ENCODE results near the gene TST.

The TST gene

DNA sequence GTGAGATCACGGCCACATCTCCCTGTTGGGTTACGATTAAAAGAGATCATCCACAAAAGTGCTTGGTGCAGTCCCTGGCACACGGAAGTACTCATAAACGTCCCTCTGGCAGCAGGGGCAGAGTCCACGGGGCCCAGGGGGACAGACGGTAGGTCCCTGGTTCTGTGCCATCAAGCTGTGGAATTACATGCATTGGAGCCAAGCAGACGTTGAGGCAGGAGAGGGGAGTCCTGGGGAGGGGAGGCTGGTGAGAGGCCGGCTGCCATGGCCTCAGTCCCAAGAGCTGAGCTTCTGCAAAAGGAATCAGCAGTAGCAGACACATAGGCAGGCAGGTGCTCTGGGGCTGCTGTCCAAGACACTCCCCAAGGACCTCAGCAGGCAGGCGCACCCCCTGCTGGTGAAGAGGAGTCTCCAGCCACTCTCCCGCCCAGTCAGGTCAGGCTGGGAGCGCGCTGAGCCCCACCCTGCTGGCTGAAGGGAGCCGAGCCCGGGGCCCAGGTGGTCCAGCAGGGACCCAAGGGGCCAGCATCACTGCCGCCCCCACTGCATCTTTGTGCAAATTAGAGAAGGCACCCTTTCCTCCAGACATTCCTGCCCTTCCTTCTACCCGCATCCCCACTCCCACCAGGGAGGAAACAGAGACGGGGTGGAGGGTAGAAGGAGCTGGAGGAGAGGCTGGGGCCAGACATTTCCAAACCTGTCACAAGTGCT is 24.7 kb upstream of the TST start:
- 67% methylated on average over 15 of the region's 17 CpGs for WGBS
- no peaks in the 10 kb centered on the region; the same call in 1 of the 2 replicates for H3K27me3 ChIP-seq (ENCODE audit: insufficient read depth, low read length)

DNA sequence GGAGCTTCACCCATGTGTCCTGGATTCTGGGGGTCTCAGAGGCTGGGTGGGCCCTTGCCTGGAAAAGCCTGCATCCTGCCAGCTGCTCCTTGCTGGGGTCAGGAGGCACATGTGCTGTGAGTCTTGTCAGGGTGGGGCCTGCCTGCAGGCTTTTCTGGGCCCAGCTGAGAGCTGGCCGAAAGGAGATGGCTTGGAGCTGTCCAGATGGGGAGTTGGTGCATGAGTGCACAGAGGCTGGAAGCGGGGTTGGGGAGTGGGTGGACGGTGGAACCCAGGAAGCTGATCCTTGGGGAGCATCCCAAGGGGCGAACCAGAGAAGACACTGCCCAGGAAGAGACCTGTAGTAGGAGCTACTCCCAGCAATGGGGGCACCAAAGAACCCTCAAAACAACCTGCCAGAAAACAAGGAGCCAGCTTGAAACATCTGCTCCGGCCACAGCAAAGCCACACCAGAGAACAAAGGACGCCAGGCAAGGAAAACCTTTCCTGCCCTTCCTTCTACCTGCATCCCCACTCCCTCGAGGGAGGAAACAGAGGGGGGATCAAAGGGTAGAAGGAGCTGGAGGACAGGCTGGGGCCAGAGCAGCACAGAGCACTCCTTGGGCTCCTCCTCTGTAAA is 24.1 kb upstream of the TST start:
- Histone ChIP-seq H3K27ac (ENCODE audit: low read depth, low read length) (no peak overlapping the region), H3K27me3 (ENCODE audit: insufficient read depth, low read length) (no peaks in the 10 kb centered on the region; the same call in 1 of the 2 replicates), H3K9me3 (ENCODE audit: insufficient read depth, low read depth, low read length) (no peaks in the 10 kb centered on the region), H3K4me3 (ENCODE audit: low read length) (no peak overlapping the region), H3K4me1 (ENCODE audit: insufficient read depth, low read length) (peaks cover 3% of the 10 kb centered on the region; the same call in 1 of the 2 replicates), H3K9ac (ENCODE audit: low read depth, low read length) (no peak overlapping the region), H3K36me3 (ENCODE audit: insufficient read depth, low read length) (no peaks in the 10 kb centered on the region)
- WGBS, result 86% methylated on average over 7 of the region's 7 CpGs

More for the DNA sequence above, 24.7 kb upstream of the TST start:
- Histone ChIP-seq H3K36me3 (ENCODE audit: insufficient read depth, low read length) (no peaks in the 10 kb centered on the region), H3K4me3 (ENCODE audit: low read length) (no peak overlapping the region), H3K4me1 (ENCODE audit: insufficient read depth, low read length) (peaks cover 3% of the 10 kb centered on the region; the same call in 1 of the 2 replicates), H3K27ac (ENCODE audit: low read depth, low read length) (no peak overlapping the region), H3K9ac (ENCODE audit: low read depth, low read length) (no peak overlapping the region), H3K9me3 (ENCODE audit: insufficient read depth, low read depth, low read length) (no peaks in the 10 kb centered on the region)

DNA sequence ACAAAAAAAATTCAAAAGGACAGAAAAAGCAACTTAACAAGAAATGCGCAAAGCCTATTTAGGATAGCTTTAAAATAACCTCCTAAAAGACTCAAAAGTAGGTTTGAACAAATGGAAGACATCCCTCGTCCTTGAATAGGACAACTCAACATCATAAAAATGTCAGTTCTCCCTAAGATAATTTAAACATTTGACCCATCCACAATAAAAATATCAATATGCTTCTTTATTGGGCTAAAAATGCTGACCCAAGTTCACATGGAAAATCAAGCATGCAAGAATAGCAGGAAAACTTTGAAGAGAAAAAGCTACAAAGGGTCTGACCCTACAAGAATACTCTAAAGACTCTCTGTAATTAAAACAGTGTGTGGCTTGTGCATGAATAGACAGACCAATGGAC is 20.2 kb upstream of the TST start:
- no peaks in the 10 kb centered on the region for H3K9me3 ChIP-seq (ENCODE audit: insufficient read depth, low read depth, low read length)
- peaks cover 3% of the 10 kb centered on the region; the same call in 1 of the 2 replicates for H3K4me1 ChIP-seq (ENCODE audit: insufficient read depth, low read length)
- WGBS, result 85% methylated on average over 2 of the region's 2 CpGs
- H3K9ac ChIP-seq (ENCODE audit: low read depth, low read length), result no peak overlapping the region
- H3K27ac ChIP-seq (ENCODE audit: low read depth, low read length), result no peak overlapping the region
- no peaks in the 10 kb centered on the region; the same call in 1 of the 2 replicates for H3K27me3 ChIP-seq (ENCODE audit: insufficient read depth, low read length)
- no peak overlapping the region for H3K4me3 ChIP-seq (ENCODE audit: low read length)
- no peaks in the 10 kb centered on the region for H3K36me3 ChIP-seq (ENCODE audit: insufficient read depth, low read length)

DNA sequence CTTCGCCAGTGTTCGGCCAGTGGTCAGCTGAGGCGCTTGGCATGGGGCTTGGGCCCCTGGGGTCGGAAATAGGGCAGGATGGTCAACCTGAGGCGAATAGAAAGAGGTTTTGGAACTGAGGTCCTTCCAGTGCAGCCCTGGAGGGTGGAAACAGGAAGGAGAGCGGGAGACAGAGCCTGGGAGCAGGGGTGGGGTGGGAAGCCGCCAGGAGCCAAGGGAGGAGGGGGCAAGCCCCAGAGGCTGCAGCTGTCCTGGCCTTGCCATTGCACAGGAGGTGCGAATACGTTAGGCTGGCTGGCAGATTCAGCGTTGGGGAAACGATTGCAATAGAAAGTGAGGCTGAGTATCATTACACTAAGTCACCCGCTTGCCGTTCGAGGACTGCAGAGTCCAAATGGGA is 18.4 kb upstream of the TST start:
- Histone ChIP-seq H3K9ac (ENCODE audit: low read depth, low read length) (no peak overlapping the region), H3K36me3 (ENCODE audit: insufficient read depth, low read length) (no peaks in the 10 kb centered on the region), H3K4me1 (ENCODE audit: insufficient read depth, low read length) (peaks cover 7% of the 10 kb centered on the region; the same call in 1 of the 2 replicates), H3K9me3 (ENCODE audit: insufficient read depth, low read depth, low read length) (no peaks in the 10 kb centered on the region), H3K4me3 (ENCODE audit: low read length) (no peak overlapping the region), H3K27ac (ENCODE audit: low read depth, low read length) (no peak overlapping the region), H3K27me3 (ENCODE audit: insufficient read depth, low read length) (no peaks in the 10 kb centered on the region)
- WGBS, result 72% methylated on average over 14 of the region's 14 CpGs

DNA sequence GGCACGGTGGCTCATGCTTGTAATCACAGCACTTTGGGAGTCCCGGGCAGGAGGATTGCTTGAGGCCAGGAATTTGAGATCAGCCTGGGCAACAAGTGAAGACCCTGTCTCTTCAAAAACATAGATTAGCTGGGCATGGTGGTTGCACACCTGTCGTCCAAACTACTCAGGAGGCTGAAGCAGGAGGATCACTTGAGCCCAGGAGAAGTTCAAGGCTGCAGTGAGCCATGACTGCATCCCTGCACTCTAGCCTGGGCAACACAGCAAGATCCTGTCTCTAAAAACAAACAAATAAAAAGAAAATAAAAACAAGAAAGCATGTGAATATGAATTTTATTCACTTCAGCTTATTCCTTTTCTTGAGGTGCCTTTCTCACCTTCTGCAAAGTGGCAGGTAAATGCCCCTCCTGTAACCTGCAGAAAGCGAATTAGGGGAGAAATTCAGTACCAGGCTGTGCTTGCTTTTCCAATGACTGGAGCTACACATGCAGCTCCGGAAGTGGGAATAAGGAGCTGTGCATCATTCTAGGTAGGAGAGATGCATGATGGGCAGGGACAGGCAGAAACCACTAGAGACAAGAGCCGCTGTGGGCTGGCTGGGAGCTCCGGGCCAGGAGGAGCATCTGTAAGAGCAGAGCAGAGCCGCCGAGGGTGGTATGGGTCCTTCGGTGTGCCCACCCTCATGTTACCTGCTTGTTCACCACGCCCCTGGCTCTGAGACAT is 17.6 kb upstream of the TST start:
- Histone ChIP-seq H3K27me3 (ENCODE audit: insufficient read depth, low read length) (no peaks in the 10 kb centered on the region), H3K9me3 (ENCODE audit: insufficient read depth, low read depth, low read length) (no peaks in the 10 kb centered on the region), H3K36me3 (ENCODE audit: insufficient read depth, low read length) (no peaks in the 10 kb centered on the region), H3K4me3 (ENCODE audit: low read length) (no peak overlapping the region), H3K27ac (ENCODE audit: low read depth, low read length) (no peak overlapping the region), H3K4me1 (ENCODE audit: insufficient read depth, low read length) (peaks cover 12% of the 10 kb centered on the region; the same call in 1 of the 2 replicates), H3K9ac (ENCODE audit: low read depth, low read length) (no peak overlapping the region)
- WGBS, result 92% methylated on average over 11 of the region's 11 CpGs

DNA sequence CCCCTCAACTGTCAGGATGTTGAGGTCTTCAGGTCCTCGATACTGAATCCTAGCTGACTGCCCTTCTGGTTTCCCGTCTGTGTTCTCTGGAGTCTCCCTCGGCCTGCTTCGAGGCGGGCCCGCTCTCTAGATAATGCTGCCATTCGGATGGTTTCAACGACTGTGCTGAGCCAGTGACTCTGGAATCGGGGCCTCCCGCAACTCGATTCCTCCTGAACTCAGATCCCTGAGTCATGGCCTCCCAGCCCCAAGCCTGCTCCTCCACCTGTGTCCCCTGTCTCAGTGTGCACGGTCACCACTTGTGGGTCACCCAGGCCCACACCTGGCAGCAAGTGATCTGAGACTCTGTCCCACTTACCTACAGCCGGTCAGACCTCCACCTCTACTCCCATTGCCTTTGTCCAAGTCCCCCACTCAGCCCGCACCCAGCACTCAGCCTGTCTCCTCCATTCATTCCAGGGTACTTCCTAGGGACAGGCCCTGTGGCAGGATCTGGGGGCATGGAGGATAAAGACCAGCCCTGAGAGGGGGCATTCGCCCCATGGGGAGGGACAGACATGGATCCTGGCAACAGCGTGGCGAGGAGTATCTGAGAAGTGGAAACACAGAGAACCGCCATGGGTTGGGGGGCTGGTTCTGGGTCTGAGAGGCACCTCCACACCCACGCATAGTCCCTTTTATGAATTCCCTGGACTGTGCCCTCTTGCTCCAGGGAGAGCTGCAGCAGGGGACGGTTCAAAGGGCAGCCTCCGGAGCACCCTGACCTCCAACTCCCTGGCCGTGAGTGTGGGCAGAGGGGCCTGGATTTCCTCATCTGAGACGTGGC is 14.6 kb upstream of the TST start:
- Histone ChIP-seq H3K9me3 (ENCODE audit: insufficient read depth, low read depth, low read length) (no peaks in the 10 kb centered on the region), H3K4me3 (ENCODE audit: low read length) (no peak overlapping the region), H3K4me1 (ENCODE audit: insufficient read depth, low read length) (0 out of 2 replicates have a peak, but pooled peaks cover 9% of the 10 kb centered on the region), H3K27me3 (ENCODE audit: insufficient read depth, low read length) (no peaks in the 10 kb centered on the region), H3K9ac (ENCODE audit: low read depth, low read length) (no peak overlapping the region), H3K27ac (ENCODE audit: low read depth, low read length) (no peak overlapping the region), H3K36me3 (ENCODE audit: insufficient read depth, low read length) (peaks cover 15% of the 10 kb centered on the region)
- 92% methylated on average over 23 of the region's 23 CpGs for WGBS

DNA sequence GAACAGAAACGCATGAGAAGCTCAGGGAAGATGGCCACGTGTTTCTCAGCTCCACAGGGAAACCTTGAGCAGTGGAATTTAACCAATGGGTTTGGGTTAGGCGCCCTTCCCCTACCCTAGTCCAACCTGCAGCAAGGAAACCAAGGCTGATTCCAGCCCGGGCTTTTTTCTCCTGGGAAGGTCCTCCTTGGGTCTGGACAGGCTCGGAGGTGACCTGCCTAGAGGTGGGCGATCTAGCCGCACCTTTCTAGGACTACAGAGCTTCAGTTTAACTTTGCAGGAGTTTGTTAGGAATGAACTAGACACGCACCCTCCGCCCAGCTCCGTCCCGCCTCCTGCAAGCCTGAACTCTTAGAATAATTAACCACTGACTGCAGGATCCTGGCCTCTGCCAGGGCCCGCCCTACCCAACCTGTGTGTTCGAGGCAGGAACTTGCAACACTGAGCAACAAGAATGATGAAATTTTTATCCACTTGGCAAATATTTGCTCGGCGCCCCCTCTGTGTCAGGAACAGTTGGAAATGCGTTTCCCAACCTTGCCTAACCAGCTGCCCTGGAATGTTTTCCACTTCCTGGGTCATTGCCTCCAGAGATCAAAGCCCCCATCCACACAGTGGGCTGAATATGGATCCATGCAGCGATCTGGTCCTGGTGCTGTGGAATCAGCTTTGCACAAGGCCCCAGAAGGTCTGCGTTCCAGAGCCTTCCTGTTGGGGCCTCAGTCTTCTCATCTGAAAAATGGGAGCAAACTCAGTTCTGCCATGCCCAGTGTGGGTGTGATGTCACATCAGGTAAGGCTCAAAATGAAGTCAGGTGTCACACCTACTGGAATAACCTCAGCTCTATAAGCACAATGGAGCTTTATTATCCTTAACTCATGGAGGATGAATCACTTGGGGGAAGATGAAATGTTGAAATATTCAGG is 13.6 kb upstream of the TST start:
- no peaks in the 10 kb centered on the region for H3K27me3 ChIP-seq (ENCODE audit: insufficient read depth, low read length)
- peaks cover 19% of the 10 kb centered on the region for H3K36me3 ChIP-seq (ENCODE audit: insufficient read depth, low read length)
- peaks cover 9% of the 10 kb centered on the region; the same call in 1 of the 2 replicates for H3K4me1 ChIP-seq (ENCODE audit: insufficient read depth, low read length)
- 74% methylated on average over 18 of the region's 18 CpGs for WGBS
- H3K9me3 ChIP-seq (ENCODE audit: insufficient read depth, low read depth, low read length), result no peaks in the 10 kb centered on the region
- no peak overlapping the region for H3K4me3 ChIP-seq (ENCODE audit: low read length)
- no peak overlapping the region for H3K9ac ChIP-seq (ENCODE audit: low read depth, low read length)
- H3K27ac ChIP-seq (ENCODE audit: low read depth, low read length), result peak overlapping the region; percentile 3; the same call in 1 of the 2 replicates

DNA sequence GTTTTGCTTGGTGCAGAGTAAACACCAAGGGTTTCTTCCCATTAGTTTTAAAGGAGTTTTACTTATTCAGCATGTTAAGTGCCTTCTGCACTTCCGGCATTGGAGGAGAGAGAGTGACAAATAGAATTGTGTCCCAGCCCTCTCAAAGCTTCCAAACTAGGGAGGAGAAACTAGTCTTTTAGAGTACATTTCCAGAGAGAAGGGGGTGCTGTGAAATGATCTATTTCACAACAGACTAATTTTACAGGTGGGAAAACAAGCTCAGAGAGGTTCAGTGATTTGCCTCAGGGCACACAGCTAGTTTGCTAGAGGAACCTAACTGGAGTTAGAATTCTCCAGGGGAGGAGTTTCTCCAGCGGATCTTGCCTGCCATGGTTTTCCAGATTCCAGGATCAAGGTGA is 12.9 kb upstream of the TST start:
- 76% methylated on average over 2 of the region's 2 CpGs for WGBS
- Histone ChIP-seq H3K4me3 (ENCODE audit: low read length) (no peak overlapping the region), H3K4me1 (ENCODE audit: insufficient read depth, low read length) (peaks cover 12% of the 10 kb centered on the region; the same call in 1 of the 2 replicates), H3K9me3 (ENCODE audit: insufficient read depth, low read depth, low read length) (no peaks in the 10 kb centered on the region), H3K27ac (ENCODE audit: low read depth, low read length) (peak overlapping the region; percentile 3; the same call in 1 of the 2 replicates), H3K9ac (ENCODE audit: low read depth, low read length) (no peak overlapping the region), H3K27me3 (ENCODE audit: insufficient read depth, low read length) (no peaks in the 10 kb centered on the region), H3K36me3 (ENCODE audit: insufficient read depth, low read length) (peaks cover 23% of the 10 kb centered on the region)

DNA sequence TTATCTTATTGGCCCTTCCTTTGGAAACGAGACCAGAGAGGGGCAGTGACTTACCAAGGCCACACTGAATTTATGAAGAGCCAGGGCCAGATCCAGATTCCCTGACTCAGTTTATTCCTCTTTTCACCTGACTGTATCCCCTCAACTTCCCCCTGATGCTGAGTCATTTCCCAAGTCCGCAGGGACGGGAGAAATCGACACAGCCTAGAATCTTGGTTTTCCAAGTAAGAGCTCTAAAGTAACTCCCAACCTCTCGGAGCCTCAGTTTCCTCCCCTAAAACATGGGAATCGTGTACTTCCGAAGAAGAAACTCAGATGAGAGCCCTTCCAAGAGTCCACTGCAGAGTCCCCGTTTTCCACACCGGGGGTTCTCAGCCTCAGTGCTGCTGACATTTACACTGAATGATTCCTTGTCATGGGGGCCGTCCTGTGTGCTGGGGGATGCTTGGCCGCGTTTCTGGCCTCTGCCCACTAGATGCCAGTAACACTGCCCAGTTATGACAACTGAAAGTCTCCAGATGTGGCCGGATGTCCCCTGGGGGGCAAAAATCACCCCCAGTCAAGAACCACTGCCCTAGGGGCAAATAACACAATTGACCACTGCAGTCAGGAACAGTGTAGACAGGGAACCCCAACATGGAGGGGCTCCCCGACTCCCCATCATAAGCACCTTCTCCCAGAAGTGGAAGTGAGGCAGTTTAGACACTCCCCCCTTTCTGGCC is 11.5 kb upstream of the TST start:
- Histone ChIP-seq H3K4me3 (ENCODE audit: low read length) (no peak overlapping the region), H3K36me3 (ENCODE audit: insufficient read depth, low read length) (peaks cover 35% of the 10 kb centered on the region), H3K27me3 (ENCODE audit: insufficient read depth, low read length) (no peaks in the 10 kb centered on the region), H3K4me1 (ENCODE audit: insufficient read depth, low read length) (peaks cover 12% of the 10 kb centered on the region; the same call in 1 of the 2 replicates), H3K9ac (ENCODE audit: low read depth, low read length) (no peak overlapping the region), H3K9me3 (ENCODE audit: insufficient read depth, low read depth, low read length) (no peaks in the 10 kb centered on the region), H3K27ac (ENCODE audit: low read depth, low read length) (no peak overlapping the region)
- WGBS, result 79% methylated on average over 14 of the region's 14 CpGs

Measured in HUES64 (cell line).